Ovary (tissue), 3 donors: ENCODE measurements around the gene MRI1.
"Not testable (repeated sequence)": the region's sequence is repeated elsewhere in the genome, so short reads cannot be mapped to it uniquely, and the experiment has no call there.

Experiments
- EP300 ChIP-seq: sonication (generic); formaldehyde crosslinking; IDR thresholded peaks from one replicate; pipeline ENCODE4 v1.6.1; 2017; ENCODE audit warnings: antibody characterized with exemption
- POLR2A ChIP-seq: fragments of 450-650 bp; IDR thresholded peaks from one replicate; pipeline ENCODE4 v1.6.1; 2017; ENCODE audit warnings: antibody characterized with exemption, mild to moderate bottlenecking, moderate library complexity
- TF ChIP-seq, protein P1 (sequence below), 3 donors: fragments of 450-650 bp in 2 of 3; fragments of 200-600 bp in 1 of 3; IDR thresholded peaks; one replicate each; pipeline versions ENCODE4 v1.5.1 to v1.8.0; 2016 to 2022; ENCODE audit warnings: antibody characterized with exemption in 3 of 3, mild to moderate bottlenecking in 1 of 3
- donor health status: DM: no; HTN: no; CAD: no.

DNA sequence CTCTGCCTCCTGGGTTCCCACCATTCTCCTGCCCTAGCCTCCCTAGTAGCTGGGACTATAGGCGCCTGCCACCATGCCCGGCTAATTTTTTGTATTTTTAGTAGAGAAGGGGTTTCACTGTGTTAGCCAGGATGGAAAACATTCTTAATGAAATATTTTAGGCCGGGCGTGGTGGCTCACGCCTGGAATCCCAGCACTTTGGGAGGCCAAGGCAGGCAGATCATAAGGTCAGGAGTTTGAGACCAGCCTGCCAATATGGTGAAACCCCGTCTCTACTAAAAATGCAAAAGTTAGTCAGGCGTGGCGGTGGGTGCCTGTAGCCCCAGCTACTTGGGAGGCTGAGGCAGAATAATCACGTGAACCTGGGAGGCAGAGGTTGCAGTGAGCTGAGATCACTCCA is 29.0 kb downstream of the MRI1 start:
- TF ChIP-seq, protein P1, sequence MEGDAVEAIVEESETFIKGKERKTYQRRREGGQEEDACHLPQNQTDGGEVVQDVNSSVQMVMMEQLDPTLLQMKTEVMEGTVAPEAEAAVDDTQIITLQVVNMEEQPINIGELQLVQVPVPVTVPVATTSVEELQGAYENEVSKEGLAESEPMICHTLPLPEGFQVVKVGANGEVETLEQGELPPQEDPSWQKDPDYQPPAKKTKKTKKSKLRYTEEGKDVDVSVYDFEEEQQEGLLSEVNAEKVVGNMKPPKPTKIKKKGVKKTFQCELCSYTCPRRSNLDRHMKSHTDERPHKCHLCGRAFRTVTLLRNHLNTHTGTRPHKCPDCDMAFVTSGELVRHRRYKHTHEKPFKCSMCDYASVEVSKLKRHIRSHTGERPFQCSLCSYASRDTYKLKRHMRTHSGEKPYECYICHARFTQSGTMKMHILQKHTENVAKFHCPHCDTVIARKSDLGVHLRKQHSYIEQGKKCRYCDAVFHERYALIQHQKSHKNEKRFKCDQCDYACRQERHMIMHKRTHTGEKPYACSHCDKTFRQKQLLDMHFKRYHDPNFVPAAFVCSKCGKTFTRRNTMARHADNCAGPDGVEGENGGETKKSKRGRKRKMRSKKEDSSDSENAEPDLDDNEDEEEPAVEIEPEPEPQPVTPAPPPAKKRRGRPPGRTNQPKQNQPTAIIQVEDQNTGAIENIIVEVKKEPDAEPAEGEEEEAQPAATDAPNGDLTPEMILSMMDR (IDR thresholded peaks at IDR 0.05) = not testable (repeated sequence)
- TF ChIP-seq POLR2A, EP300: not testable (repeated sequence)
